K562 (cell line): Measurements from ENCODE around the gene TGOLN2. TPM values are rescaled to one million over a fixed set of nuclear protein-coding genes. Genes with fewer than 3 reads are reported as not detected.

Source experiments
- CREB5 ChIP-seq: fragments of 250-450 bp; sonication (Bioruptor Pico); IDR thresholded peaks from 2 replicates; pipeline ENCODE4 v1.5.0; 2020; ENCODE audit warnings: mild to moderate bottlenecking
- ESRRB ChIP-seq: fragments of 250-450 bp; sonication (Bioruptor Pico); IDR thresholded peaks from 2 replicates; pipeline ENCODE4 v1.5.0; 2020; ENCODE audit warnings: mild to moderate bottlenecking, moderate library complexity, borderline replicate concordance
- FOXK1 ChIP-seq: sonication (generic); formaldehyde crosslinking; IDR thresholded peaks from 2 replicates; pipeline ENCODE4 v1.8.0; 2022; ENCODE audit warnings: missing genetic modification reagents, mild to moderate bottlenecking, borderline replicate concordance
- GABPB2 ChIP-seq: fragments of 250-450 bp; sonication (Bioruptor Pico); conservative IDR thresholded peaks from 2 replicates; pipeline ENCODE4 v1.5.1; 2021; ENCODE audit warnings: mild to moderate bottlenecking
- IFI16 ChIP-seq: fragments of 250-450 bp; sonication (Bioruptor Pico); IDR thresholded peaks from 2 replicates; pipeline ENCODE4 v2.1.2; 2022; ENCODE audit warnings: mild to moderate bottlenecking, inconsistent platforms
- PRDM10 ChIP-seq: fragments of 450-650 bp; IDR thresholded peaks from 2 replicates; pipeline ENCODE4 v1.6.1; 2018; ENCODE audit not compliant: partially characterized antibody
- SRSF3 ChIP-seq: fragments of 200-400 bp; formaldehyde crosslinking; IDR thresholded peaks from 2 replicates; pipeline ENCODE4 v1.6.1; 2016; ENCODE audit warnings: mild to moderate bottlenecking, low read length, moderate library complexity; ENCODE audit not compliant: insufficient read depth
- TGIF2 ChIP-seq: sonication (generic); formaldehyde crosslinking; IDR thresholded peaks from 2 replicates; pipeline ENCODE4 v1.8.1; 2022; ENCODE audit warnings: mild to moderate bottlenecking, missing genetic modification reagents, moderate library complexity
- ZBTB7A ChIP-seq: IDR thresholded peaks from 2 replicates; pipeline ENCODE4 v1.6.1; 2011; ENCODE audit warnings: low read depth, mild to moderate bottlenecking, low read length, moderate library complexity, borderline replicate concordance; ENCODE audit not compliant: control insufficient read depth
- ZNF212 ChIP-seq: fragments of 450-650 bp; formaldehyde crosslinking; IDR thresholded peaks from 2 replicates; pipeline ENCODE4 v1.4.0; 2020; ENCODE audit warnings: mild to moderate bottlenecking
- polyA plus RNA-seq, 8 experiments: library from polyadenylated mRNA; depleted of rRNA in 4 of 8; stranded (reverse) in 5 of 8; unstranded in 3 of 8; fragments of >200 nt; fragmentation: Nextera tagmentation in 2 of 8; fragmentation: Illumina TruSeq in 1 of 8; extraction: Ambion mirVana in 2 of 8; extraction: Trizol in 1 of 8; gene quantifications; 2 replicates each; pipeline versions ENCODE4 v1.2.1 to v1.2.3, GENCODE V29; 2011 to 2014; ENCODE audit warnings: inconsistent platforms in 1 of 8, missing spikeins in 1 of 8
- total RNA-seq, 7 experiments: library from RNA; depleted of rRNA in 6 of 7; stranded (reverse); fragments of >200 nt in 6 of 7; fragmentation: Illumina TruSeq in 2 of 7; extraction: Trizol in 2 of 7; gene quantifications; 2 replicates each; pipeline versions ENCODE4 v1.2.1 to v1.2.3, GENCODE V29; 2011 to 2021; ENCODE audit warnings: low replicate concordance in 1 of 7
- TF ChIP-seq, protein P1 (sequence below), 3 experiments: IDR thresholded peaks in 2 of 3; conservative IDR thresholded peaks in 1 of 3; 2 replicates each; pipeline ENCODE4 v1.5.1; 2011 to 2012; ENCODE audit warnings: low read length in 3 of 3, mild to moderate bottlenecking in 3 of 3, control low read depth in 2 of 3, improper control_type of control experiment in 1 of 3, inconsistent platforms in 1 of 3, low read depth in 1 of 3, mixed read lengths in 1 of 3, moderate library complexity in 1 of 3; ENCODE audit not compliant: insufficient read depth in 2 of 3
- TF ChIP-seq, protein P2 (sequence below): fragments of 450-650 bp; IDR thresholded peaks from 2 replicates; pipeline ENCODE4 v1.6.1; 2016; ENCODE audit warnings: borderline replicate concordance

The TGOLN2 gene
- total and polyA plus RNA-seq, 9 of the 15 experiments (the other 6 are each of a cell fraction or from before 2014, with no cell fraction given), result 13.0 to 66.5 (median 35.9) TPM

DNA sequence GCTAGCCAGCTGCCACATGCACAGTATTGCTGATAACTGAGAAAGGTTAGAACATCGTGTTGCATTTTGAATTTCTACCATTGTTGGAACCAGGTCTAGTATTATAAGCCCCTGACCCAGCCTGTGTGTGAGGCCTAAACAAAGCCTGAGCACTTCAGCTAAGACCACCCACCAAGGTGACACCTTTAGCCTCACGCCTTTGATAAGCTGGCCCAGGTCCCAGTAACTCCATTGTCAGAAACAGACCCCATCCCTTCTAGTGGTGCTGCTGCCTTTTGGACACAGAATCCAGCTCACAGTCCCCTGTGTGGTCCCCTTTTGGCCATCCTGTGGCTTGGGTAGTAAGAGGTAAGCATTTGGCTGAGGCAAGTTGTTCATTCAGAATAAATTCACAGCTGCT is 28.4 kb upstream of the TGOLN2 start (continued):
- TF ChIP-seq, protein P1, sequence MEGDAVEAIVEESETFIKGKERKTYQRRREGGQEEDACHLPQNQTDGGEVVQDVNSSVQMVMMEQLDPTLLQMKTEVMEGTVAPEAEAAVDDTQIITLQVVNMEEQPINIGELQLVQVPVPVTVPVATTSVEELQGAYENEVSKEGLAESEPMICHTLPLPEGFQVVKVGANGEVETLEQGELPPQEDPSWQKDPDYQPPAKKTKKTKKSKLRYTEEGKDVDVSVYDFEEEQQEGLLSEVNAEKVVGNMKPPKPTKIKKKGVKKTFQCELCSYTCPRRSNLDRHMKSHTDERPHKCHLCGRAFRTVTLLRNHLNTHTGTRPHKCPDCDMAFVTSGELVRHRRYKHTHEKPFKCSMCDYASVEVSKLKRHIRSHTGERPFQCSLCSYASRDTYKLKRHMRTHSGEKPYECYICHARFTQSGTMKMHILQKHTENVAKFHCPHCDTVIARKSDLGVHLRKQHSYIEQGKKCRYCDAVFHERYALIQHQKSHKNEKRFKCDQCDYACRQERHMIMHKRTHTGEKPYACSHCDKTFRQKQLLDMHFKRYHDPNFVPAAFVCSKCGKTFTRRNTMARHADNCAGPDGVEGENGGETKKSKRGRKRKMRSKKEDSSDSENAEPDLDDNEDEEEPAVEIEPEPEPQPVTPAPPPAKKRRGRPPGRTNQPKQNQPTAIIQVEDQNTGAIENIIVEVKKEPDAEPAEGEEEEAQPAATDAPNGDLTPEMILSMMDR (IDR thresholded peaks at IDR 0.05 in 2 of 3, conservative IDR thresholded peaks at IDR 0.05 in 1 of 3; ENCODE audit: insufficient read depth in 2 of 3, low read depth in 1 of 3, low read length in 3 of 3), result no peak
- no peak for TF ChIP-seq FOXK1 (CRISPR knock-in tag)
- TF ChIP-seq SRSF3, result no peak
- TF ChIP-seq ESRRB (CRISPR knock-in tag), result no peak
- TF ChIP-seq CREB5 (CRISPR knock-in tag), result no peak
- TF ChIP-seq ZNF212 (CRISPR knock-in tag), result no peak
- TF ChIP-seq GABPB2 (CRISPR knock-in tag), result no peak
- TF ChIP-seq PRDM10, result no peak
- TF ChIP-seq TGIF2 (CRISPR knock-in tag), result no peak
- no peak for TF ChIP-seq IFI16 (CRISPR knock-in tag)
- TF ChIP-seq, protein P2, sequence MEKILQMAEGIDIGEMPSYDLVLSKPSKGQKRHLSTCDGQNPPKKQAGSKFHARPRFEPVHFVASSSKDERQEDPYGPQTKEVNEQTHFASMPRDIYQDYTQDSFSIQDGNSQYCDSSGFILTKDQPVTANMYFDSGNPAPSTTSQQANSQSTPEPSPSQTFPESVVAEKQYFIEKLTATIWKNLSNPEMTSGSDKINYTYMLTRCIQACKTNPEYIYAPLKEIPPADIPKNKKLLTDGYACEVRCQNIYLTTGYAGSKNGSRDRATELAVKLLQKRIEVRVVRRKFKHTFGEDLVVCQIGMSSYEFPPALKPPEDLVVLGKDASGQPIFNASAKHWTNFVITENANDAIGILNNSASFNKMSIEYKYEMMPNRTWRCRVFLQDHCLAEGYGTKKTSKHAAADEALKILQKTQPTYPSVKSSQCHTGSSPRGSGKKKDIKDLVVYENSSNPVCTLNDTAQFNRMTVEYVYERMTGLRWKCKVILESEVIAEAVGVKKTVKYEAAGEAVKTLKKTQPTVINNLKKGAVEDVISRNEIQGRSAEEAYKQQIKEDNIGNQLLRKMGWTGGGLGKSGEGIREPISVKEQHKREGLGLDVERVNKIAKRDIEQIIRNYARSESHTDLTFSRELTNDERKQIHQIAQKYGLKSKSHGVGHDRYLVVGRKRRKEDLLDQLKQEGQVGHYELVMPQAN, result no peak
- no peak for TF ChIP-seq ZBTB7A
